Neural progenitor cell (in vitro differentiated cells): Measurements from ENCODE around the gene SLC27A1. TPM values are rescaled to one million over a fixed set of nuclear protein-coding genes. Genes with fewer than 3 reads are reported as not detected.

Experiments
- DNase-seq: peaks from one replicate; pipeline ENCODE4 v3.0.0-alpha.2; 2016; ENCODE audit warnings: low spot score
- H2AFZ ChIP-seq: fragments of 200-600 bp; sonication (generic); replicated peaks from 2 replicates; pipeline ENCODE4 v1.6.1; 2016; ENCODE audit warnings: antibody characterized with exemption
- H3F3A ChIP-seq: fragments of 200-600 bp; sonication (generic); 2 replicates; pipeline ENCODE4 v1.6.1; 2016; ENCODE audit warnings: antibody characterized with exemption, low read depth
- H3K27ac ChIP-seq: fragments of 200-600 bp; sonication (generic); 2 replicates; pipeline ENCODE4 v1.5.1; 2016; ENCODE audit warnings: mild to moderate bottlenecking
- H3K27me3 ChIP-seq: fragments of 200-600 bp; sonication (generic); 2 replicates; pipeline ENCODE4 v1.6.1; 2016; ENCODE audit warnings: mild to moderate bottlenecking, moderate library complexity
- H3K36me3 ChIP-seq: fragments of 200-600 bp; sonication (generic); 2 replicates; pipeline ENCODE4 v1.5.1; 2016
- H3K4me1 ChIP-seq: fragments of 200-600 bp; sonication (generic); 2 replicates; pipeline ENCODE4 v1.6.1; 2016; ENCODE audit warnings: mixed run types
- H3K4me2 ChIP-seq: fragments of 200-600 bp; sonication (generic); 2 replicates; pipeline ENCODE4 v1.6.1; 2016
- H3K4me3 ChIP-seq: fragments of 200-600 bp; sonication (generic); 2 replicates; pipeline ENCODE4 v1.5.1; 2016
- H3K79me2 ChIP-seq: fragments of 200-600 bp; sonication (generic); 2 replicates; pipeline ENCODE4 v1.6.1; 2016; ENCODE audit warnings: low read depth
- H3K9ac ChIP-seq: fragments of 200-600 bp; sonication (generic); 2 replicates; pipeline ENCODE4 v1.6.1; 2016
- H3K9me3 ChIP-seq: fragments of 200-600 bp; sonication (generic); 2 replicates; pipeline ENCODE4 v1.5.1; 2016; ENCODE audit warnings: low read depth
- H4K20me1 ChIP-seq: fragments of 200-600 bp; sonication (generic); 2 replicates; pipeline ENCODE4 v1.6.1; 2016; ENCODE audit warnings: low read depth
- H3K27ac Mint-ChIP-seq: 3 replicates; pipeline ENCODE4 v1.8.0; 2021; ENCODE audit warnings: mixed read lengths
- H3K27me3 Mint-ChIP-seq: 2 replicates; pipeline ENCODE4 v1.8.0; 2022; ENCODE audit warnings: low read depth, mild to moderate bottlenecking, inconsistent platforms, moderate library complexity, mixed read lengths; ENCODE audit not compliant: insufficient read depth
- H3K36me3 Mint-ChIP-seq: 3 replicates; pipeline ENCODE4 v1.8.0; 2021; ENCODE audit warnings: mixed read lengths
- H3K4me1 Mint-ChIP-seq: 3 replicates; pipeline ENCODE4 v1.8.0; 2021; ENCODE audit warnings: mixed read lengths
- H3K4me3 Mint-ChIP-seq: 3 replicates; pipeline ENCODE4 v1.8.0; 2021; ENCODE audit warnings: mild to moderate bottlenecking, moderate library complexity, mixed read lengths
- H3K9me3 Mint-ChIP-seq: 3 replicates; pipeline ENCODE4 v1.8.0; 2020; ENCODE audit warnings: mixed read lengths
- CTCF ChIP-seq: fragments of 200-600 bp; sonication (generic); IDR thresholded peaks from 2 replicates; pipeline ENCODE4 v1.5.1; 2017; ENCODE audit warnings: antibody characterized with exemption, mild to moderate bottlenecking
- EZH2 ChIP-seq: fragments of 200-600 bp; sonication (generic); IDR thresholded peaks from 2 replicates; pipeline ENCODE4 v1.6.1; 2017; ENCODE audit warnings: antibody characterized with exemption, mild to moderate bottlenecking, moderate library complexity
- EZH2phosphoT487 ChIP-seq: fragments of 200-600 bp; sonication (generic); IDR thresholded peaks from 2 replicates; pipeline ENCODE4 v1.6.1; 2017; ENCODE audit warnings: antibody characterized with exemption
- total RNA-seq: library from RNA; depleted of rRNA; stranded (reverse); fragments of >200 nt; gene quantifications from 2 replicates; pipeline ENCODE4 v1.2.3, GENCODE V29; 2015; ENCODE audit warnings: low replicate concordance

Gene SLC27A1
- total RNA-seq, 1 donor from 2014 or later, result 13.9 TPM

GRCh38 chr19:17532116-17532515 lies 61.8 kb downstream of the SLC27A1 start:
- H3K79me2 ChIP-seq, result no peaks in the 10 kb centered on the region
- Mint-ChIP-seq H3K9me3 (peaks cover 4% of the 10 kb centered on the region), H3K4me3 (no peak overlapping the region), H3K27me3 (peaks cover 2% of the 10 kb centered on the region), H3K27ac (no peak overlapping the region), H3K4me1 (no peaks in the 10 kb centered on the region), H3K36me3 (no peaks in the 10 kb centered on the region)
- no peak overlapping the region for H3K4me3 ChIP-seq
- H3K27me3 ChIP-seq, result peaks cover 2% of the 10 kb centered on the region
- DNase-seq, result no peak
- no peaks in the 10 kb centered on the region for H3K36me3 ChIP-seq
- TF ChIP-seq CTCF (no peak), EZH2 (no peak), EZH2phosphoT487 (no peak)
- H3K4me1 ChIP-seq, result no peaks in the 10 kb centered on the region
- no peaks in the 10 kb centered on the region for H3K9me3 ChIP-seq
- H4K20me1 ChIP-seq, result no peaks in the 10 kb centered on the region
- no peak overlapping the region for H3K9ac ChIP-seq
- no peak overlapping the region for H3K27ac ChIP-seq
- H2AFZ ChIP-seq, result no peak overlapping the region
- no peaks in the 10 kb centered on the region for H3F3A ChIP-seq
- no peak overlapping the region for H3K4me2 ChIP-seq

GRCh38 chr19:17532557-17532956 lies 62.2 kb downstream of the SLC27A1 start:
- H3K27me3 ChIP-seq, result peaks cover 6% of the 10 kb centered on the region
- H3K4me3 Mint-ChIP-seq, result no peak overlapping the region
- H3K27me3 Mint-ChIP-seq, result peaks cover 2% of the 10 kb centered on the region
- H3K36me3 ChIP-seq, result no peaks in the 10 kb centered on the region
- no peak for DNase-seq
- H3K4me3 ChIP-seq, result no peak overlapping the region
- H3K36me3 Mint-ChIP-seq, result no peaks in the 10 kb centered on the region
- H3K27ac Mint-ChIP-seq, result no peak overlapping the region
- no peak overlapping the region for H2AFZ ChIP-seq
- peaks cover 4% of the 10 kb centered on the region for H3K9me3 Mint-ChIP-seq
- H3K79me2 ChIP-seq, result no peaks in the 10 kb centered on the region
- H3K4me1 ChIP-seq, result no peaks in the 10 kb centered on the region
- no peaks in the 10 kb centered on the region for H4K20me1 ChIP-seq
- H3K4me1 Mint-ChIP-seq, result no peaks in the 10 kb centered on the region
- H3F3A ChIP-seq, result no peaks in the 10 kb centered on the region
- no peaks in the 10 kb centered on the region for H3K9me3 ChIP-seq
- no peak overlapping the region for H3K4me2 ChIP-seq
- H3K27ac ChIP-seq, result no peak overlapping the region
- TF ChIP-seq EZH2phosphoT487 (no peak), CTCF (no peak), EZH2 (no peak)
- no peak overlapping the region for H3K9ac ChIP-seq

- H3K27me3 ChIP-seq, result peaks cover 23% of the 10 kb centered on the region
- no peak overlapping the region for H3K9ac ChIP-seq
- peaks cover 13% of the 10 kb centered on the region for H3F3A ChIP-seq
- Mint-ChIP-seq H3K27ac (no peak overlapping the region), H3K27me3 (peaks cover 4% of the 10 kb centered on the region), H3K4me1 (peaks cover 6% of the 10 kb centered on the region), H3K4me3 (no peak overlapping the region), H3K36me3 (no peaks in the 10 kb centered on the region), H3K9me3 (no peaks in the 10 kb centered on the region)
- H4K20me1 ChIP-seq, result peaks cover 3% of the 10 kb centered on the region
- no peaks in the 10 kb centered on the region for H3K4me1 ChIP-seq
- no peak overlapping the region for H2AFZ ChIP-seq
- H3K36me3 ChIP-seq, result no peaks in the 10 kb centered on the region
- H3K4me3 ChIP-seq, result no peak overlapping the region
- no peak overlapping the region for H3K27ac ChIP-seq
- no peaks in the 10 kb centered on the region for H3K79me2 ChIP-seq
- no peak for DNase-seq
- H3K9me3 ChIP-seq, result no peaks in the 10 kb centered on the region
- TF ChIP-seq CTCF (no peak), EZH2 (no peak), EZH2phosphoT487 (no peak)
- no peak overlapping the region for H3K4me2 ChIP-seq
Observed at GRCh38 chr19:17534767-17535166, 64.4 kb downstream of the SLC27A1 start.

- peaks cover 26% of the 10 kb centered on the region for H3F3A ChIP-seq
- no peaks in the 10 kb centered on the region for H3K79me2 ChIP-seq
- Mint-ChIP-seq H3K4me3 (no peak overlapping the region), H3K9me3 (no peaks in the 10 kb centered on the region), H3K27me3 (peaks cover 11% of the 10 kb centered on the region), H3K27ac (no peak overlapping the region), H3K4me1 (peaks cover 8% of the 10 kb centered on the region), H3K36me3 (no peaks in the 10 kb centered on the region)
- DNase-seq, result no peak
- peaks cover 3% of the 10 kb centered on the region for H4K20me1 ChIP-seq
- no peaks in the 10 kb centered on the region for H3K4me1 ChIP-seq
- no peak overlapping the region for H3K4me2 ChIP-seq
- H3K36me3 ChIP-seq, result no peaks in the 10 kb centered on the region
- no peak overlapping the region for H3K4me3 ChIP-seq
- H3K9ac ChIP-seq, result no peak overlapping the region
- no peaks in the 10 kb centered on the region for H3K9me3 ChIP-seq
- no peak overlapping the region for H2AFZ ChIP-seq
- no peak for TF ChIP-seq EZH2
- TF ChIP-seq CTCF, result no peak
- TF ChIP-seq EZH2phosphoT487, result no peak
- peaks cover 23% of the 10 kb centered on the region for H3K27me3 ChIP-seq
- H3K27ac ChIP-seq, result no peak overlapping the region
Observed at GRCh38 chr19:17536955-17537354, 66.6 kb downstream of the SLC27A1 start.
